Liver (tissue), 9 donors: ENCODE measurements around the gene TNPO3. TPM values are rescaled to one million over a fixed set of nuclear protein-coding genes. Genes with fewer than 3 reads are reported as not detected.

ENCODE experiments used
- DNase-seq: peaks from one replicate; pipeline ENCODE4 v3.0.0-alpha.2; 2017; ENCODE audit warnings: low spot score
- H3K27ac ChIP-seq, 2 donors: one replicate each; pipeline ENCODE4 v1.7.0; 2013; ENCODE audit warnings: inconsistent platforms in 2 of 2, low read length in 2 of 2, control low read depth in 1 of 2, low read depth in 1 of 2, mild to moderate bottlenecking in 1 of 2
- H3K27me3 ChIP-seq, 4 donors: one replicate each; pipeline versions ENCODE4 v1.6.1 to v1.7.0; 2013; ENCODE audit warnings: low read length in 3 of 4, inconsistent platforms in 1 of 4, mild to moderate bottlenecking in 1 of 4, moderate library complexity in 1 of 4; ENCODE audit not compliant: control insufficient read depth in 4 of 4, insufficient read depth in 4 of 4
- H3K36me3 ChIP-seq, 4 donors: one replicate each; pipeline versions ENCODE4 v1.6.1 to v1.7.0; 2013; ENCODE audit warnings: low read length in 3 of 4, mild to moderate bottlenecking in 3 of 4, low read depth in 1 of 4, moderate library complexity in 1 of 4; ENCODE audit not compliant: control insufficient read depth in 4 of 4, insufficient read depth in 3 of 4
- H3K4me1 ChIP-seq, 4 donors: one replicate each; pipeline versions ENCODE4 v1.6.1 to v1.7.0; 2013; ENCODE audit warnings: low read length in 3 of 4, mild to moderate bottlenecking in 3 of 4, moderate library complexity in 1 of 4; ENCODE audit not compliant: control insufficient read depth in 4 of 4, insufficient read depth in 4 of 4
- H3K4me3 ChIP-seq, 3 donors: one replicate each; pipeline versions ENCODE4 v1.6.1 to v1.7.0; 2013; ENCODE audit warnings: low read length in 3 of 3, control low read depth in 1 of 3, low read depth in 1 of 3, mild to moderate bottlenecking in 1 of 3
- H3K9ac ChIP-seq, 2 donors: one replicate each; pipeline ENCODE4 v1.7.0; 2013; ENCODE audit warnings: low read length in 2 of 2, mild to moderate bottlenecking in 2 of 2, moderate library complexity in 2 of 2, control low read depth in 1 of 2, low read depth in 1 of 2
- H3K9me3 ChIP-seq, 4 donors: one replicate each; pipeline versions ENCODE4 v1.6.1 to v1.7.0; 2013; ENCODE audit warnings: low read length in 3 of 4; ENCODE audit not compliant: control insufficient read depth in 4 of 4
- ATF3 ChIP-seq: IDR thresholded peaks from 2 replicates; pipeline ENCODE4 v1.6.1; 2016; ENCODE audit warnings: antibody characterized with exemption
- CTCF ChIP-seq: fragments of 150-350 bp; IDR thresholded peaks from 2 replicates; pipeline ENCODE4 v1.5.1; 2017; ENCODE audit warnings: improper control_type of control experiment, low read depth, low read length; ENCODE audit not compliant: missing input control
- FOXA1 ChIP-seq: IDR thresholded peaks from 2 replicates; pipeline ENCODE4 v1.6.1; 2016; ENCODE audit warnings: antibody characterized with exemption
- GABPA ChIP-seq, 2 donors: IDR thresholded peaks in 1 of 2; conservative IDR thresholded peaks in 1 of 2; 2 replicates each; pipeline ENCODE4 v1.6.1; 2016; ENCODE audit warnings: antibody characterized with exemption in 2 of 2, mild to moderate bottlenecking in 1 of 2, moderate library complexity in 1 of 2
- HNF4A ChIP-seq, 2 donors: conservative IDR thresholded peaks; 2 replicates each; pipeline ENCODE4 v1.6.1; 2016; ENCODE audit warnings: antibody characterized with exemption in 2 of 2, mild to moderate bottlenecking in 2 of 2
- HNF4G ChIP-seq: IDR thresholded peaks from 2 replicates; pipeline ENCODE4 v1.6.1; 2016; ENCODE audit warnings: antibody characterized with exemption
- MAX ChIP-seq: IDR thresholded peaks from 2 replicates; pipeline ENCODE4 v1.6.1; 2016; ENCODE audit warnings: antibody characterized with exemption
- NR2F2 ChIP-seq: IDR thresholded peaks from 2 replicates; pipeline ENCODE4 v1.6.1; 2016; ENCODE audit warnings: antibody characterized with exemption
- RAD21 ChIP-seq, 2 donors: IDR thresholded peaks; 2 replicates each; pipeline ENCODE4 v1.6.1; 2016; ENCODE audit warnings: antibody characterized with exemption in 2 of 2, mild to moderate bottlenecking in 2 of 2
- RXRA ChIP-seq, 2 donors: IDR thresholded peaks; 2 replicates each; pipeline ENCODE4 v1.6.1; 2017 to 2018; ENCODE audit warnings: antibody characterized with exemption in 2 of 2, mild to moderate bottlenecking in 1 of 2
- SP1 ChIP-seq: IDR thresholded peaks from 2 replicates; pipeline ENCODE4 v1.6.1; 2018; ENCODE audit warnings: antibody characterized with exemption, mild to moderate bottlenecking
- YY1 ChIP-seq: IDR thresholded peaks from 2 replicates; pipeline ENCODE4 v1.6.1; 2016; ENCODE audit warnings: antibody characterized with exemption, mild to moderate bottlenecking
- ZBTB33 ChIP-seq: IDR thresholded peaks from 2 replicates; pipeline ENCODE4 v1.6.1; 2016; ENCODE audit warnings: antibody characterized with exemption
- WGBS: extraction: QIAGEN DNeasy Blood & Tissue Kit; methylation state at CpG from one replicate; pipeline ENCODE4 v1.1.7; 2013; 5-methylcytosine and 5-hydroxymethylcytosine counted together
- polyA plus RNA-seq, 2 donors: library from polyadenylated mRNA; stranded (reverse) in 1 of 2; unstranded in 1 of 2; fragments of 200-250 nt in 1 of 2; fragments of >200 nt in 1 of 2; fragmentation: Nextera tagmentation in 1 of 2; extraction: Ambion mirVana in 1 of 2; gene quantifications; one replicate each; pipeline versions ENCODE4 v1.2.1 to v1.2.3, GENCODE V29; 2013 to 2015
- total RNA-seq, 2 donors: library from RNA; depleted of rRNA; stranded (reverse); fragments of >200 nt; gene quantifications; one replicate each; pipeline ENCODE4 v1.2.3, GENCODE V29; 2014
- donor health status: healthy.
- donor health status: healthy.
- donor health status: healthy.
- donor health status: healthy.
- donor health status: healthy.

TNPO3 gene
- total and polyA plus RNA-seq, 4 donors = 9.2 to 38.9 (median 20.0) TPM

GRCh38 chr7:128934361-128935341, 120.3 kb downstream of the TNPO3 start:
- Histone ChIP-seq H3K4me3 (no peak overlapping the region), H3K9me3 (no peaks in the 10 kb centered on the region), H3K27ac (peak overlapping the region in 1 of 2 donors; percentile 48), H3K27me3 (no peaks in the 10 kb centered on the region), H3K36me3 (no peaks in the 10 kb centered on the region), H3K4me1 (peaks cover 8 to 44% (median 24%) of the 10 kb centered on the region in 4 donors), H3K9ac (no peak overlapping the region)
- no peak for TF ChIP-seq RAD21 (IDR thresholded peaks at IDR 0.05)
- TF ChIP-seq MAX = no peak
- TF ChIP-seq SP1 = no peak
- TF ChIP-seq CTCF = no peak
- no peak for TF ChIP-seq FOXA1
- no peak for TF ChIP-seq RXRA (IDR thresholded peaks at IDR 0.05)
- TF ChIP-seq YY1 = no peak
- TF ChIP-seq NR2F2 = no peak
- no peak for TF ChIP-seq ATF3
- TF ChIP-seq HNF4G = no peak
- no peak for TF ChIP-seq HNF4A (conservative IDR thresholded peaks at IDR 0.05)
- peak; percentile 32 for DNase-seq
- WGBS = 70% methylated on average over 14 of the region's 14 CpGs

GRCh38 chr7:128933180-128933891, 121.6 kb downstream of the TNPO3 start:
- Histone ChIP-seq H3K4me3 (no peak overlapping the region), H3K27me3 (no peaks in the 10 kb centered on the region), H3K36me3 (no peaks in the 10 kb centered on the region), H3K9me3 (no peaks in the 10 kb centered on the region), H3K4me1 (peaks cover 8 to 37% (median 22%) of the 10 kb centered on the region in 4 donors), H3K27ac (no peak overlapping the region), H3K9ac (no peak overlapping the region)
- WGBS = 73% methylated on average over 15 of the region's 15 CpGs
- peak; percentile 34 for DNase-seq
- TF ChIP-seq FOXA1 (no peak), ZBTB33 (no peak), GABPA (IDR thresholded peaks at IDR 0.05 in 1 of 2, conservative IDR thresholded peaks at IDR 0.05 in 1 of 2) (no peak), NR2F2 (no peak), SP1 (no peak), ATF3 (no peak), YY1 (no peak)
